Measurements from ENCODE around the gene CA9. TPM values are rescaled to one million over a fixed set of nuclear protein-coding genes. Genes with fewer than 3 reads are reported as not detected.

CA9 gene
- total and polyA plus RNA-seq, 2 experiments from 2014 or later, result 0.27 to 2.1 TPM

DNA sequence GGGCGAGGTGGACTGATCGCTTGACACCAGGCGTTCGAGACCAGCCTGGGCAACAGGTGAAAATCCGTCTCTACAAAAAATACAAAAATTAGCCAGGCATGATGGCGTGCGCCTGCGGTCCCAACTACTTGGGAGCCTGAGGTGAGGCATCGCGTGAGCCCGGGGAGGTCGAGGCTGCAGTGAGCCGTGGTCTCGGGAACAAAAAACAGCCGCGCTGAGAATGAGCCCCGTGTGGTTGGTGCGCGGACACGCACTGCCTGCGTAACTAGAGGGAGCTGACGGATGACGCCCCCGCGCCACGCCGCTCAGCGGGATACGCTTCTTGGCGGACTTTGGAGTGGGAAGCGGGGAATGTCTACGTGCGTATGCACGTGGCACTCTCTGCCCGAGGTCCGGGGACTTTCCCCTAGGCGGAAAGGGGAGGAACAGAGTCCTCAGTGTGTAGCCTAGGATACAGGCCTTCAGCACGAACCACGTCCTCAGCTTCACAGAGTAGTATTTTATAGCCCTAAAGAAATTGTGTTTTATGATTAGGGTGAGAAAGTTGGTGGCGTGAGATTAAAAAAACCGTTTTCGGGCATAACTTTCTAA, 16.1 kb upstream of the CA9 start, which contains the start of gene RMRP:
TSS of gene RMRP (minus strand) at position 474 of the 591 bp plus-strand sequence.
- Histone ChIP-seq H3K9me3 (ENCODE audit: low read depth) (no peaks in the 10 kb centered on the region), H3K27me3 (no peaks in the 10 kb centered on the region), H3K9me2 (replicated peaks; ENCODE audit: insufficient read depth) (no peaks in the 10 kb centered on the region), H3K4me2 (peak within 1 kb of the TSS; percentile 70), H2AFZ (peak within 1 kb of the TSS; percentile 38), H3K27ac (peak within 1 kb of the TSS; percentile 98), H3K4me1 (ENCODE audit: insufficient read depth) (peaks cover 6% of the 10 kb centered on the region), H3K4me3 (peak within 1 kb of the TSS; percentile 50), H3K36me3 (replicated peaks; ENCODE audit: insufficient read depth, low read depth) (no peaks in the 10 kb centered on the region), H4K20me1 (ENCODE audit: insufficient read depth, poor library complexity, severe bottlenecking) (no peaks in the 10 kb centered on the region), H3K79me2 (peaks cover 11% of the 10 kb centered on the region)
- 1% methylated on average over 42 of the region's 42 CpGs for WGBS (ENCODE audit: low lambda C conversion rate, missing lambda C conversion rate)
- peak; percentile 98 for DNase-seq (ENCODE audit: low spot score)
- TF ChIP-seq EZH2phosphoT487 (IDR thresholded peaks at IDR 0.05; ENCODE audit: low read depth, severe bottlenecking, unreplicated experiment), result no peak

GRCh38 chr9:35658137-35658967, 15.4 kb upstream of the CA9 start, which contains the start of gene CCDC107:
CCDC107 (plus strand) TSS chr9:35658292; CDS start chr9:35658380, 88 bp downstream.
- peak within 1 kb of the TSS; percentile 98 for H3K27ac ChIP-seq
- peak within 1 kb of the TSS; percentile 50 for H3K4me3 ChIP-seq
- no peaks in the 10 kb centered on the region for H3K27me3 ChIP-seq
- H3K36me3 ChIP-seq (replicated peaks; ENCODE audit: insufficient read depth, low read depth), result no peaks in the 10 kb centered on the region
- WGBS (ENCODE audit: low lambda C conversion rate, missing lambda C conversion rate), result 1% methylated on average over 62 of the region's 67 CpGs
- TF ChIP-seq, protein P1, sequence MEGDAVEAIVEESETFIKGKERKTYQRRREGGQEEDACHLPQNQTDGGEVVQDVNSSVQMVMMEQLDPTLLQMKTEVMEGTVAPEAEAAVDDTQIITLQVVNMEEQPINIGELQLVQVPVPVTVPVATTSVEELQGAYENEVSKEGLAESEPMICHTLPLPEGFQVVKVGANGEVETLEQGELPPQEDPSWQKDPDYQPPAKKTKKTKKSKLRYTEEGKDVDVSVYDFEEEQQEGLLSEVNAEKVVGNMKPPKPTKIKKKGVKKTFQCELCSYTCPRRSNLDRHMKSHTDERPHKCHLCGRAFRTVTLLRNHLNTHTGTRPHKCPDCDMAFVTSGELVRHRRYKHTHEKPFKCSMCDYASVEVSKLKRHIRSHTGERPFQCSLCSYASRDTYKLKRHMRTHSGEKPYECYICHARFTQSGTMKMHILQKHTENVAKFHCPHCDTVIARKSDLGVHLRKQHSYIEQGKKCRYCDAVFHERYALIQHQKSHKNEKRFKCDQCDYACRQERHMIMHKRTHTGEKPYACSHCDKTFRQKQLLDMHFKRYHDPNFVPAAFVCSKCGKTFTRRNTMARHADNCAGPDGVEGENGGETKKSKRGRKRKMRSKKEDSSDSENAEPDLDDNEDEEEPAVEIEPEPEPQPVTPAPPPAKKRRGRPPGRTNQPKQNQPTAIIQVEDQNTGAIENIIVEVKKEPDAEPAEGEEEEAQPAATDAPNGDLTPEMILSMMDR (IDR thresholded peaks at IDR 0.05; ENCODE audit: poor library complexity), result peak; percentile 86
- no peak for TF ChIP-seq EZH2phosphoT487 (IDR thresholded peaks at IDR 0.05; ENCODE audit: low read depth, severe bottlenecking, unreplicated experiment)
- H3K79me2 ChIP-seq, result peaks cover 11% of the 10 kb centered on the region
- H3K9me3 ChIP-seq (ENCODE audit: low read depth), result no peaks in the 10 kb centered on the region
- peak within 1 kb of the TSS; percentile 70 for H3K4me2 ChIP-seq
- peak; percentile 96 for DNase-seq (ENCODE audit: low spot score)
- no peaks in the 10 kb centered on the region for H3K9me2 ChIP-seq (replicated peaks; ENCODE audit: insufficient read depth)
- H2AFZ ChIP-seq, result peak within 1 kb of the TSS; percentile 38
- H3K4me1 ChIP-seq (ENCODE audit: insufficient read depth), result peaks cover 6% of the 10 kb centered on the region
- no peaks in the 10 kb centered on the region for H4K20me1 ChIP-seq (ENCODE audit: insufficient read depth, poor library complexity, severe bottlenecking)

DNA sequence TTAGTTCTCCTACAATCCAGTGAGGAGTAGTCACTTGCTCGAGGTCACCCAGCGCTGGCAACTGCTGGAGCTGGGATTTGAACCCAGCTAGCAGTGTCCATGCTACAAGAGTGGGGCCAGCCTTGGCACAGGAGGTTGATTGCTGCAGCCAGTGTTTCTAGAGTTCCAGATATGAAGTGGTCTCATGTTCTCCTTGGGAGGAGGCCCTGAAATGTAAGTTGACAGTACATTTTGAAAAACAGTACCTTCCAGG, 14.8 kb upstream of the CA9 start:
- peak overlapping the region; percentile 50 for H3K4me3 ChIP-seq
- H3K27ac ChIP-seq, result peak overlapping the region; percentile 98
- WGBS (ENCODE audit: low lambda C conversion rate, missing lambda C conversion rate), result 0% methylated on average over 2 of the region's 2 CpGs
- H2AFZ ChIP-seq, result peak overlapping the region; percentile 38
- H3K27me3 ChIP-seq, result no peaks in the 10 kb centered on the region
- no peaks in the 10 kb centered on the region for H3K36me3 ChIP-seq (replicated peaks; ENCODE audit: insufficient read depth, low read depth)
- TF ChIP-seq EZH2 (IDR thresholded peaks at IDR 0.05; ENCODE audit: borderline replicate concordance), result no peak
- TF ChIP-seq, protein P1 (IDR thresholded peaks at IDR 0.05; ENCODE audit: poor library complexity), result no peak
- no peak for TF ChIP-seq EZH2phosphoT487 (IDR thresholded peaks at IDR 0.05; ENCODE audit: low read depth, severe bottlenecking, unreplicated experiment)
- DNase-seq (ENCODE audit: low spot score), result peak; percentile 37
- H4K20me1 ChIP-seq (ENCODE audit: insufficient read depth, poor library complexity, severe bottlenecking), result no peaks in the 10 kb centered on the region
- H3K4me2 ChIP-seq, result peak overlapping the region; percentile 70
- peaks cover 11% of the 10 kb centered on the region for H3K79me2 ChIP-seq
- H3K9me2 ChIP-seq (replicated peaks; ENCODE audit: insufficient read depth), result no peaks in the 10 kb centered on the region
- H3K9me3 ChIP-seq (ENCODE audit: low read depth), result no peaks in the 10 kb centered on the region
- peaks cover 6% of the 10 kb centered on the region for H3K4me1 ChIP-seq (ENCODE audit: insufficient read depth)

- Histone ChIP-seq H3K4me1 (ENCODE audit: insufficient read depth) (peaks cover 6% of the 10 kb centered on the region), H2AFZ (no peak overlapping the region), H3K27me3 (no peaks in the 10 kb centered on the region), H3K9me3 (ENCODE audit: low read depth) (no peaks in the 10 kb centered on the region), H3K27ac (peak overlapping the region; percentile 98), H3K79me2 (peaks cover 11% of the 10 kb centered on the region), H3K36me3 (replicated peaks; ENCODE audit: insufficient read depth, low read depth) (no peaks in the 10 kb centered on the region), H3K4me3 (peak overlapping the region; percentile 50), H3K9me2 (replicated peaks; ENCODE audit: insufficient read depth) (no peaks in the 10 kb centered on the region), H3K4me2 (peak overlapping the region; percentile 70), H4K20me1 (ENCODE audit: insufficient read depth, poor library complexity, severe bottlenecking) (no peaks in the 10 kb centered on the region)
- TF ChIP-seq EZH2 (IDR thresholded peaks at IDR 0.05; ENCODE audit: borderline replicate concordance), result no peak
- TF ChIP-seq EZH2phosphoT487 (IDR thresholded peaks at IDR 0.05; ENCODE audit: low read depth, severe bottlenecking, unreplicated experiment), result no peak
- TF ChIP-seq, protein P1 (IDR thresholded peaks at IDR 0.05; ENCODE audit: poor library complexity), result no peak
- no peak for DNase-seq (ENCODE audit: low spot score)
- WGBS (ENCODE audit: low lambda C conversion rate, missing lambda C conversion rate), result 69% methylated on average over 3 of the region's 3 CpGs
Observed at GRCh38 chr9:35659340-35659739, 14.4 kb upstream of the CA9 start.
